Anterior cingulate cortex (tissue), 58 donors: ENCODE data around the gene TJP3.
A peak's percentile ranks its signal among the peaks of the same experiment; 100 is the strongest.
"Not testable (repeated sequence)": the region's sequence is repeated elsewhere in the genome, so short reads cannot be mapped to it uniquely, and the experiment has no call there.

Source experiments
- DNase-seq, 58 donors: peaks; one replicate each; lab custom pipeline; 2025; lab: John Stamatoyannopoulos, UW

Gene TJP3

GRCh38 chr19:3762130-3762473 is 53.9 kb downstream of the TJP3 start:
- DNase-seq = no peak

DNA sequence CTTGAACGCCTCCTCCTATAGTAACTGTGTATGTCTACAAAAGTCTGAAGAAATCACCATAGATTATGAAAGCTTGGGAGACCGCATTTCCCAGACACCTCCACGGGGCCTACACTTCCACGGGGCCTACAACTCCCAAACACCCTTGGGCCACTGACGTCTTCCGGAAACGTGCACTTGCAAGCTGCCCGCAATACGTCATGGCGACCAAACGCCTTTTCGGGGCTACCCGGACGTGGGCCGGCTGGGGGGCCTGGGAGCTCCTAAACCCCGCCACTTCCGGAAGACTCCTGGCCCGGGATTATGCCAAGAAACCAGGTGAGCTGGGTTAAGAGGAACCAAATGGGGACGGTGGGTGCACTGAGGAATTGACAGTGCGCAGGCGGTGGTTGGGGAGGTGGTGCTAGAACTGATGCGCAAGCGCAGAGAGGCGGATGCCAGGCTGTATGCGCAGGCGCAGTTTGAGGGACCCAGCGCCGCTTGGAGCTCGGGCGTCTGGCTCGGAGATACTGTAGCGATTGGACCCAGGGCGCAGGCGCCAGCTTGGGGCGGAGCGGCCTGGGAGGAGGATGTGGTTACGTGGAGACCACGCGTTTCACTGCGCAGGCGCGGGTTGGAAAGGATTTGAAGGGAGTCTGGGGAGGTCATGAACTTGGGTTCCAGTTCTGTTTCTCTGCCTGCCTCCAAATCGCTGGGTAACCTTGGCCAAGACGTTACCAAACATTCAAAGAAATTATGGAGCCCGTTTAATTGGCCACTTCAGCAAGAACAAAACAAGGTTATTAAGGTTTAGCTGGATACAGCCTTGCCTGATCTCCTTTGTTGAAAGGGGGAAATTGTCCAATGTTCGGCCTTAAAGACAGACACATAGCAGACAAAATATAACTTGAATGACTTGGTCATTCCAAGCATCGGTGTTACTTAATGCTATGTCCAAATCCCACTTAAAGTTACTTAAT is 54.6 kb downstream of the TJP3 start, which contains the start of gene MRPL54:
TSS of gene MRPL54 (plus strand) at position 182 of the 959 bp plus-strand sequence. CDS start at position 201, 19 bp downstream.
- DNase-seq = peak; percentile 83 to 100 (median 98)

GRCh38 chr19:3765121-3765520 is 56.9 kb downstream of the TJP3 start:
- DNase-seq = no peak

DNA sequence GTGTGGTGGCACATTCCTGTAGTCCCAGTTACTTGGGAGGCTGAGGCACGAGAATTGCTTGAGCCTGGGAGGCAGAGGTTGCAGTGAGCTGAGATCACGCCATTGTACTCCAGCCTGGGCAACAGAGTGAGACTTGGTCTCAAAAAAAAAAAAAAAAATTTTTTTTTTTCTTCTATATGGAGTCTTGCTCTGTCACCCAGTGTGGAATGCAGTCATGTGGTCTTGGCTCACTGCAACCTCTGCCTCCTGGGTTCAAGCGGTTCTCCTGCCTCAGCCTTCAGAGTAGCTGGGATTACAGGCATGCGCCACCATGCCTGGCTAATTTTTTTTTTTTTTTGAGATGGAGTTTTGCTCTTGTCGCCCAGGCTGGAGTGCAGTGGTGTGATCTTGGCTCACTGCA is 57.6 kb downstream of the TJP3 start:
- not testable (repeated sequence) for DNase-seq

DNA sequence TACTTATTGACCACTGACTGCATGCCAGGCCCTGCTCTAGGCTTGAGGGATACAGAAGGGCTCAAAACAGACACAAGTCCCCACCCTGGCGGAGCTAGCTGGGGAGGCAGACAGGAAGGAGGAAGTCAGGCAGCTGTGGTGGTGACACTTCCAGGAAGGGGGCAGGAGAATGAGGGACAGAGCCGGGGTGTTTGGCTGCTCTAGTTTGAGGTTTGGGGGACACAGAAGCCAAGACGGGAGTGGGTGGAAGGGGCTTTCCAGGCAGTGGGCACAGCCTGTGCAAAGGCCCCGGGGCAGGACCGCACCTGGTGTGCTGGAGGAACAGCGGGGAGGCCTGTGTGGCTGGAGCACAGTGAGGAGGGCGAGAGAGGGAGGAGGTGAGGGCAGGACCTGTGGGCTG is 58.3 kb downstream of the TJP3 start:
- no peak for DNase-seq

GRCh38 chr19:3767050-3767449 is 58.9 kb downstream of the TJP3 start:
- no peak for DNase-seq

DNA sequence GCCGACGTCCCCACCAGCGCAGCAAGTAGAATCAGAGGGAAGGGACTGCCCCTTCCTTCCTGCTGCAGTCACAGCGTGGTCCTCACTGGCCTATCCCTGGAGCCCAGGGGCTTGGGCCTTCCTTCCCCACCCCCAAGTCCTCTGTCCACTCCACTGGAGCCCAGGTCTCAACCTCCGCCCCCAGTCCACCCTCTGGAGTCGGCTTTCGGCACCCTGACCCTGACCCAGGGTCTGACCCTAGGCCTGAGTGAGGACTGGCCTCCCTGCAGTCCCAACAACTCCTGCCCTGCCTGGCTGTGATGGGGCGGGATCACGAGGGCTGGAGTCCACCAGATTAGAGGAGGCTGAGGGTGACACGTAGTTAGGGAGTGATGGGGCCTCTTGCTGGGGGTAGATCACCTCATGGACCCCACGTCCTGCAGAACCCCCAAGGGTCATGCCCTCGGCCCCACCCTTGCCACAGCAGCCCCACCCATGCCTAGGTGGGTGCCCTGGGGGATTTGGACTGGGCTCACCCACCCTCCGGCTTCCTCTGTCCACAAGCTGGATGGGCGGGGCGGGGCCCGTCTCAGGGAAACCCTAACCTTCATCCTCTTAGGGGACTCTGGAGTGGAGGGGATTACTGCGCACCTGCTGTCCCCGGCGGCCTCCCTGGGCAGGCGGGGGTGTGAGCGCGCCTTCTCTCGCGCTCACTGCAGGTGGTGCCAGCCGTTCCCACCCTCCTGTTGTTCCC is 60.0 kb downstream of the TJP3 start:
- no peak for DNase-seq

GRCh38 chr19:3768748-3769099 is 60.5 kb downstream of the TJP3 start:
- no peak for DNase-seq

DNA sequence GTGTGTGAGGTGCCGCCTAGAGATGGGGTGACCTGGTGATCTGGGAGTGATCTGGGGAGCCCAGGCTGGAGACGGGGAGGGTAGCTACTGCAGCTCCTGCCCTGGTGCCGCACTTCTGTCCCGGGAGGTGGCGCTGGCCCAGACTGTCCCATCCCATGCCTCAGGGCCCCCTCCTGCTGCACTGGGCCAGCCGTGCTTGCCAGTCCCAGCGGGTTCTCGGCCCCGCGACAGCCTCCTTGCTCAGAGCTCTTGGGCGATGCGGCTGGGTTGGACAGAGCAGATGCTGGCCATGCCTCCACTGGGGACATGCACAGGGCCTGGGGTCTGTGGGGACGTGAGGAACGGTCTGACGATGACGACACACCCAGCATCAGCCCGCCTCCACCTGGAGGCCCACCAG is 61.3 kb downstream of the TJP3 start:
- DNase-seq = no peak

DNA sequence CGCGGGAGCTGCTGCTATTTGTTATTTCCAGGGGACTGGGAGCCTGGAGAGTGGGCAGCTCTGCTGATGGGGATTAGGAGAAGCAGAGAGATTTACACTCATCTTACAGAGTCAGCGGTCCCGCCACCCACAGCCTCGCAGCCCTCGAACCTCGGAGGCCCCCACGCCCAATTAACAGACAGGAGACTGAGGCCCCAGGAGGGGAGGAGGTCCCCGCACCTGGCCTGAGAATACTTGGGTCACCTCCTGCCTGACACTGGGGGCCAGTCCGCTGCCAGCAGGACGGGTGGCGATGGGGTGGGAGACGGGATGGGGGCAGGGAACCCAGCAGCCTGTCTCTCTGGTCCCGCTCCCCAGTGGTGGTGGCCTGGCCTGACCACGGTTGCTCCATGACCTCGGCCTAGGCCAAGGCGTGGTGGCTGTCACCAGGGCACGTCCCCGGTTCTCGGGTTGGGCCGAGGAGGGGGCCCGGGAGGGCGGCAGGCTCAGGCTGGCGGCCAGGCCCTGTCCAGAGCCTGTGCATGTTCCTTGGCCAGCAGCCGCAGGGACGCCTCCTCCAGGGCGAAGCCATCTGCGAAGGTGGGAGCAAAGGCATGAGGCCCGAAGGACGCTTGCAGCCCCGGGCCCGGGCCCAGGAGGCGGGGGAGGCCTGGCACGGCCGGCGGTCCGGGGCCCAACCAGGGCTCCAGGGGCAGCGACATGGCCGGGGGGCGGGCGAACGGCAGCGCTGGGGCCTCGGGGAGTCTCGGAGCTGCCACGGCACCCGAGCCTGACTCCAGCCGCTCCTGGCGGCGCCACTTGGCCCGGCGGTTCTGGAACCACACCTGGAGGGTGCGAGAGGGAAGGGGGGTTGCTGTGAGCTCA is 62.2 kb downstream of the TJP3 start:
- DNase-seq = no peak

DNA sequence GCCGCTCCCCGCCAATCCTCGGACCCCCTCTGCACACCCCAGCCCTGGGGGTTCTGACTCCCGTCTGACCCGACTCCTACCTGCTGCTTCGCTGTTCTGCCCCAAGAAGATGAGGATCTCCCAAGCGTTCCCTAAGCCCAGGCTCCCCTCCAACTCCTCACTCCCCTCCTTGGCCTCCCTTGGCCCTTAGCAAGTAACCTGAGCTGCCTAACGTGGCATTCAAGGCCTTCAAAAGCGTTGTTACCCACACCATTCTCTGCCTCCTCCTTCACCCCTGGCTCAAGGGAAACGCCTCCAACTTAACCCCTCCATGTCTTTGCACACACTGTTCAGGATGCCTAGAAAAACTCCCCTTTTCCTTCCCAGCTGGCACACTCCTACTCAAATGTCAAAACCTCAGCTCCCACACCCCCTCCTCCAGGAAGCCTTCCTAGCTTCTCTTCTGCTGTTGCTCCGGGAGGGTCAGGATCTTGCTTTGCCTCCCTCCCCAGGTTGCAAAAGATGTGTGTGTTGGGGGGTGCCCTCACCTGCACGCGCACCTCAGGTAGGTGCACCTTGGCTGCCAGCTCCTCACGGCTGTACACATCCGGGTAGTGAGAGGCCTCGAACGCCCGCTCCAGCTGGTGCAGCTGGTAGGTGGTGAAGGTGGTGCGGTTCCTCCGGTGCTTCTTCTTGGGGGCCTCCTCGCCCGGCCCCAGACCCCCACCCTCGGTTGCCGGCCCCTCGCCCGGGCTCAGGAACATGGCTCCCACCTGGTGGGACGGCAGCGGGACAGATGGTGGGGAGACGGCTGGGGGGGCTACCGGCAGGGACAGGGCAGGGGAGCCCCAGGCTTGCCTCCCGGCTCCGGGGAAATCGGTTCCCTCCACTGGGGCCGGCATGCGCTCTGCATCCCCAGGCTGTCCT is 63.1 kb downstream of the TJP3 start:
- DNase-seq = no peak

- DNase-seq = no peak
Measured at GRCh38 chr19:3771906-3772455, 63.8 kb downstream of the TJP3 start, which contains the start of gene RAX2. RAX2 (minus strand) TSS chr19:3772228; CDS start chr19:3771742, 486 bp downstream.

DNA sequence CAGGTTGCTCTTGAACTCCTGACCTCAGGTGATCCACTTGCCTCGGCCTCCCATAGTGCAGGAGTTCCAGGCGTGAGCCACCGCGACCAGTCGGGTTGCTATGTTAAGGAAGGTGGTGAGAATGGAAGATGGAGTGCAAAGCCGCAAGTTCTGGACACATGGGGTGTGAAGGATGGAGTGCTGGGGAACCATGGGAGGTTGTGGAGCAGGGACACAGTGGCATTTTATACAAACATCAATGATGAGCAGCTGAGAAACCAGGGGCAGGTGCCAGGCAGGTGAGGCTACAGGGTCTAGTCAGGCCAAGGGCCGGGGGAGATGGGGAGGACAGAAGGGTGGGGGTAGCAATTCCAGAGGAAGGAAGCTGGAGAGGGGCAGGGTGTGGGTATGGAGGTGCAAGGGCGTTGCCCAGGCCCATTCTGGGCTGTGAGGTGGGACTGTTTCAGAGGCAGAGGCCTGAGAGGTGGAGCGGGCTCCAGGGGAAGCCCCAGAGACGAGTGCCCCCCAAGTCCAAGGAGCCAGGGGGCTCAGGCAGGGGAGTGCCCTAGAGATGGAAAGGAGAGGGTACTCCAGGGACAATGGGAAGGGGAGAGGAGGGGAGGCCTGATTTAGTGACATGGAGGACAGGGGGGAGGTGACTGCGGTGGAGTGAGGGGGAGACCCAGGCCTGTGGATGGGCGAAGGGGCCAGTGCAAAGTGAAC is 65.8 kb downstream of the TJP3 start:
- no peak for DNase-seq

GRCh38 chr19:3774621-3775373 is 66.6 kb downstream of the TJP3 start:
- DNase-seq = no peak

DNA sequence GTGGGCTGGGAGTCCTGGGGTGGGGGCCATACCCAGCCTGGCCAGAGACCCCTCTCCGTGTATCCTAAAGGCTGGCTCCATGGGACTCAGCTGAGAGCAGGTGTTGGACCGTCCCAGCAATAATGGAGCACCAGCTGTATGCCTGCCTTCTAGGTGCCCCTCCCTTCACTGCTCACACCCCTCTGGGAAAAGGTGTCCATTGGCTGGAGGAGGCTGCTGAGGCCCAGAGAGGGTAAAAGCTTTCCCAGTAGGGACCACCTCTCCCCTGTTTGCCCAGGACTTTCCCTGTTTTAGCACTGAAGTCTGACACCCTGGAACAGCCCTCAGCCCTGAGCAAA is 67.2 kb downstream of the TJP3 start:
- no peak for DNase-seq

GRCh38 chr19:3775831-3776230 is 67.6 kb downstream of the TJP3 start:
- DNase-seq = no peak

GRCh38 chr19:3776479-3777040 is 68.4 kb downstream of the TJP3 start:
- DNase-seq = no peak
